Stimulated activated naive CD8-positive, alpha-beta T cell treated with anti-CD3 and anti-CD28 coated beads, Interleukin-15, Interleukin-2, amounts not matched to agents 100 ng/mL and 50 ng/mL, for 24 hours (primary cell): ENCODE data around the gene SLITRK1.

Source experiments
- H3K27ac Mint-ChIP-seq: one replicate; pipeline ENCODE4 v1.8.0; 2021; ENCODE audit warnings: mild to moderate bottlenecking, mixed read lengths
- H3K27me3 Mint-ChIP-seq: one replicate; pipeline ENCODE4 v1.8.0; 2021; ENCODE audit warnings: mixed read lengths
- H3K36me3 Mint-ChIP-seq: one replicate; pipeline ENCODE4 v1.8.0; 2021; ENCODE audit warnings: low read depth, mixed read lengths
- H3K4me1 Mint-ChIP-seq: one replicate; pipeline ENCODE4 v1.8.0; 2021; ENCODE audit warnings: low read depth, mixed read lengths
- H3K4me3 Mint-ChIP-seq: one replicate; pipeline ENCODE4 v1.8.0; 2021; ENCODE audit warnings: mild to moderate bottlenecking, mixed read lengths
- H3K9me3 Mint-ChIP-seq: one replicate; pipeline ENCODE4 v1.8.0; 2021; ENCODE audit warnings: mixed read lengths

Gene SLITRK1, protein sequence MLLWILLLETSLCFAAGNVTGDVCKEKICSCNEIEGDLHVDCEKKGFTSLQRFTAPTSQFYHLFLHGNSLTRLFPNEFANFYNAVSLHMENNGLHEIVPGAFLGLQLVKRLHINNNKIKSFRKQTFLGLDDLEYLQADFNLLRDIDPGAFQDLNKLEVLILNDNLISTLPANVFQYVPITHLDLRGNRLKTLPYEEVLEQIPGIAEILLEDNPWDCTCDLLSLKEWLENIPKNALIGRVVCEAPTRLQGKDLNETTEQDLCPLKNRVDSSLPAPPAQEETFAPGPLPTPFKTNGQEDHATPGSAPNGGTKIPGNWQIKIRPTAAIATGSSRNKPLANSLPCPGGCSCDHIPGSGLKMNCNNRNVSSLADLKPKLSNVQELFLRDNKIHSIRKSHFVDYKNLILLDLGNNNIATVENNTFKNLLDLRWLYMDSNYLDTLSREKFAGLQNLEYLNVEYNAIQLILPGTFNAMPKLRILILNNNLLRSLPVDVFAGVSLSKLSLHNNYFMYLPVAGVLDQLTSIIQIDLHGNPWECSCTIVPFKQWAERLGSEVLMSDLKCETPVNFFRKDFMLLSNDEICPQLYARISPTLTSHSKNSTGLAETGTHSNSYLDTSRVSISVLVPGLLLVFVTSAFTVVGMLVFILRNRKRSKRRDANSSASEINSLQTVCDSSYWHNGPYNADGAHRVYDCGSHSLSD

DNA sequence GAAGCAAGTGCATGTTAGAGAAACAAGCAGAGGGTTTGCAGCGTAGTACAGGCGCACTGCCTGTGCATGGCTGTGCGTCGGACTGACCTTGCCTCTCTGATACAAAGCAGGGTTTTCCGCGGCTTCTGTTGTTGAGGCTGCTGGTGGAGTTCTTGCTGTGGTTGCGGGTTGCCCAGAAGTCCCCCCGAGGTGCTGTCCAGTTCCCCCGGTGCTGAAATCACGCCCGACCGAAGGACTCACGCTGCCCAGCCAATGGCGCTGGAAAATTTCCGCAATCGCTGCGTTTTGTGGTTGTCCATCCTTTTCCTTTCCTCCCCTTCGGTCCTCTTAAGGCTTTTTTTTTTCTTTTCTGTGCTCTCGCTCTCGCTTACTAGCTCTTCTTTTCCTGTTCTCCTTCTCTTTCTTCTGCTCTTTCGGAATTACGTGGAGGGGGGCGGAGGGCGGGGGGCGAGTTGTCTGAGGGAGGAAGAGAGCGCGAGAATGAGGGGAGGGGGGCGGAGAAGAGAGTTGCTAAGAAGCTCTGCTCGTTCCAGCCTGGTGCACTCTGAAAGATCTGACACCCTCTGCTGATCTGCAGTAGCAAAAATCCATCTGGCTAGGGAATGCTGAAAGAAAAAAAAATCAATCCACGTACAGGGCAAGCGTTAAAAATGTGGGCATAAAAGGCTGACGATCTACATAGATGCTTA is at the start of gene SLITRK1:
Gene SLITRK1 (minus strand): TSS at position 558 of the 689 bp plus-strand sequence. CDS start 967 bp downstream, outside the sequence.
- Mint-ChIP-seq H3K9me3 (no peaks in the 10 kb centered on the region), H3K27me3 (peaks cover 69% of the 10 kb centered on the region), H3K4me1 (peaks cover 23% of the 10 kb centered on the region), H3K36me3 (peaks cover 4% of the 10 kb centered on the region), H3K4me3 (no peak within 1 kb of the TSS), H3K27ac (no peak within 1 kb of the TSS)

DNA sequence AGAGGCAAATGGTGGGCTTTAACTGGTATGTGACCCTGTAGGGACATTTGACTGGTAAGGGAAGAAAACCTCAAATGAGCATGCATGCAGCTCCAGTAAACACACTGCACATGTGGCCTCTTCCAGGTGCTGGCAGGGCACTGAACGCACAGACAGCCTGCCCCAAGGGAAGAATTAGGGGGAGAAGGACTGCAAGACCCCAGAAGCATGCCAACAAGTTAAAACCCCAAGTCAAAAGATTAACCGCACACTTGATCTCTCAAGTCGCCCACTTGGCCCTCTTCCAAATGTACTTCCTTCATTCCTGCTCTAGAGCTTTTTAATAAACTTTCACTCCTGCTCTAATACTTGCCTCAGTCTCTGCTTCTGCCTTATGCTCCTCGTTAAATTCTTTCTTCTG is 46.9 kb upstream of the SLITRK1 start:
- no peak overlapping the region for H3K4me3 Mint-ChIP-seq
- no peak overlapping the region for H3K27ac Mint-ChIP-seq
- H3K36me3 Mint-ChIP-seq, result no peaks in the 10 kb centered on the region
- H3K9me3 Mint-ChIP-seq, result no peaks in the 10 kb centered on the region
- H3K27me3 Mint-ChIP-seq, result peaks cover 6% of the 10 kb centered on the region
- no peaks in the 10 kb centered on the region for H3K4me1 Mint-ChIP-seq

DNA sequence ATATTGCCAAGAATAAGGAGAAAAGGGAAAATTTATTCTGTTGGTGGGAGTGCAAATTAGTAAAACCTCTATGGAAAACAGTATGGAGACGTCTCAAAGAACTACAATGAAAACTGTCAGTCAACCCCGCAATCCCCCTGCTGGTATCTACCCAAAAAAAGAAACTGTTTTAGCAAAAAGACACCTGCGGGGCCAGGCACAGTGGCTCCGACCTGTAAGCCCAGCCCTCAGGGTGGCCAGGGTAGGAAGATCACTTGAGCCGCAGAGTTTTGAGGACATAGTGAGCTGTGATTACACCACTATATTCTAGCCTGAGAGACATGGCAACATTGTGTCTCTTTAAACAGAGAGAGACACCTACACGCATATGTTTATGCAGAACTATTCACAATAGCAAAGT is 37.5 kb upstream of the SLITRK1 start:
- no peak overlapping the region for H3K4me3 Mint-ChIP-seq
- no peaks in the 10 kb centered on the region for H3K36me3 Mint-ChIP-seq
- no peak overlapping the region for H3K27ac Mint-ChIP-seq
- no peaks in the 10 kb centered on the region for H3K27me3 Mint-ChIP-seq
- H3K9me3 Mint-ChIP-seq, result no peaks in the 10 kb centered on the region
- no peaks in the 10 kb centered on the region for H3K4me1 Mint-ChIP-seq

DNA sequence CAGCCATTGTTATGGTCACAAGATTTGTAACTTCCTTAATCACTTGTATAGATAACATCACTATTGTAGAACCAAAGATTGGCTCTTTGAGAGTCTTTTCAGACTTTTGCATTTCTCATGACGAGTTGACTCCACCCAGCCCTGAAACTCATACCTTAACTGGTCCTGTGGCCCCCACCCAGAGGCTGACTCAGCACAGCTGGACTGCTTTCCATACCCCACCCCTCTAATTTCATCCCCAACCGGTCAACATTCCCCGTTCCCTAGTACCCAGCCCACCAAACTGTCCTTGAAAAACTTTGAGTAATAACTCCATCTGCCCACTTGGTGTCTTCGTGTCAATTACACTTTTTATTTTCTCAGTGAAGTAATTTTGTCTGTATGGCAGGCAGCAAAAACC is 32.1 kb upstream of the SLITRK1 start:
- Mint-ChIP-seq H3K4me3 (no peak overlapping the region), H3K9me3 (peaks cover 6% of the 10 kb centered on the region), H3K36me3 (no peaks in the 10 kb centered on the region), H3K27ac (no peak overlapping the region), H3K27me3 (no peaks in the 10 kb centered on the region), H3K4me1 (no peaks in the 10 kb centered on the region)

DNA sequence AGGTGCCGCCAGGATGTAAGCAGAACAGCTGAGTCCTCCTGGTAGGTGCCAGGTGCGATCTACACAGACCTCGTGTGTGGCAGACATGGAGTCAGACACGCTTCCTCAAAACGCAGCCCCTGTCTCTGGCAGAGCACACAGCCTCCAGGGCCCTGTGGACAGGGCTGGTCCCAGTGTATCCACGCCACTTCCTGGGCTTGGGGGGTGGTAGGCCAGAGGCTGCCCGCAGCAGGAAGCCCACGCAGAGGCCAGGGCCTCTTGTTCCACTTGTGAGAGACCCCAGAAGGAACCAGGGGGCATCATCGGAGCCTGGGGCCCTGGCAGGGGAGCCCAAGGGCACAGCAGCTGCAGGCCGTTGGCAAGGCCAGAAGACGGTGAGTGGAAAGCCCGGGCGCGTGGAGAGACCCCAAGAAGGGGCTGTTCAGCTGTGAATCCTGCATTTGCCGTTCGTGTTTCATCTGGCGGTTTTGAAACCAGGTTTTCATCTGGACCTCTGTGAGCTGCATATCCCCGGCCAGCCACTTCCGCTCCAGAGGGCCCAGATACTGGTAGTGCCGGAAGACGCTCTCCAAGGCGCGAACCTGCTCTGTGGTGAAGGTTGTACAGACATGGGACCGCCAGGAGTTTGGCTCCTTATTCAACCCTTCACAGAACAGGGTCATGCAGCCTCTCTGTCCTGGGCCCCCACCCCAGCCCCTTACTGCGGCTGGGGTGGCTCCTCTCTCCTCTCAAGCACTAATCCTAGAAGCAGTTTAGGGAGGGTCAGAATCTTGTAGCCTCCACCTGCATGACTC is 25.1 kb upstream of the SLITRK1 start:
- Mint-ChIP-seq H3K27ac (no peak overlapping the region), H3K9me3 (peaks cover 6% of the 10 kb centered on the region), H3K36me3 (no peaks in the 10 kb centered on the region), H3K27me3 (no peaks in the 10 kb centered on the region), H3K4me3 (no peak overlapping the region), H3K4me1 (no peaks in the 10 kb centered on the region)

DNA sequence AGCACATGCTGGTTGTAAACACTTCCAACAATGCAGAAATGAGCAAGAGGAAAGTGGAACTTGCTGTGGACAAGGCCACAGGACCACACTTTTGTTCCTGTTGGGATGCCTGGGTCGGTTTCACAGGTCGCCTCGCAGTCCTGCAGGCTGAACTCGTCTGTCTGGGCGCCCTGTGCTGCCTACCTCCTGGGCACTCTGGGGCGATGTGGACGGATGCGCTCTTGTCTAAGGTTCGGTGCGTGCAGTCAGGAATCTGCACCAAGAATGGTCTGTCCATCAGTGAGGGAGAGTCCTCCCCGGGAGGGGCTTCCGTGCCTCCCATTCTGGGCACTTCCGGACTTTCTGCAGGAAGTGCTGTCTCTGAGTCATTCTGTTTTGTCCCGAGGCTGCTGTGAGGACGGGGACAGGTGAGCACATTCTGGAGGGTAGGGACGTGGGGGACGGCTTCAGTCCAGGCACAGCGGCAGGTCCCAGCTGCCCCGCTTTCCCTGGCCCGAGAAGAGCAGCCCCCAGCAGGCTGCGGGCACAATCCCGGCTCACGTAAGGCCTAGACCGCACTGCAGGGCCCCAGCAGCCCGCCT is 24.1 kb upstream of the SLITRK1 start:
- Mint-ChIP-seq H3K36me3 (no peaks in the 10 kb centered on the region), H3K4me3 (no peak overlapping the region), H3K9me3 (no peaks in the 10 kb centered on the region), H3K27me3 (no peaks in the 10 kb centered on the region), H3K27ac (no peak overlapping the region), H3K4me1 (no peaks in the 10 kb centered on the region)

DNA sequence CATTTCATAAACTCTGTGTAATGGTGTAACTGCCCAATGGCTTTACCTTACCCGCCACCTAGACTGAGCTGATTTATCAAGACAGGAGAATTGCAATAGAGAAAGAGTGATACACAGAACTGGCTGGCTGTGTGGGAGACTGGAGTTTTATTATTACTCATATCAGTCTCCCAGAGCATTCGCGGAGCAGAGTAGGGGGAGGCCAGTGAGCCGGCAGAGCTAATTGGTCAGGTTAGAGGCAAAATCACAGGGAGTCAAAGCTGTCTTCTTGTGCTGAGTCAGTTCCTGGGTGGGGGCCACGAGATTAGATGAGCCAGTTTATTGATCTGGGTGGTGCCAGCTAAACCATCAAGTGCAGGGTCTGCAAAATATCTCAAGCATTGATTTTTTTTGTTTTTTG is 23.4 kb upstream of the SLITRK1 start:
- no peaks in the 10 kb centered on the region for H3K9me3 Mint-ChIP-seq
- H3K4me1 Mint-ChIP-seq, result no peaks in the 10 kb centered on the region
- no peak overlapping the region for H3K4me3 Mint-ChIP-seq
- no peaks in the 10 kb centered on the region for H3K27me3 Mint-ChIP-seq
- H3K36me3 Mint-ChIP-seq, result no peaks in the 10 kb centered on the region
- no peak overlapping the region for H3K27ac Mint-ChIP-seq

DNA sequence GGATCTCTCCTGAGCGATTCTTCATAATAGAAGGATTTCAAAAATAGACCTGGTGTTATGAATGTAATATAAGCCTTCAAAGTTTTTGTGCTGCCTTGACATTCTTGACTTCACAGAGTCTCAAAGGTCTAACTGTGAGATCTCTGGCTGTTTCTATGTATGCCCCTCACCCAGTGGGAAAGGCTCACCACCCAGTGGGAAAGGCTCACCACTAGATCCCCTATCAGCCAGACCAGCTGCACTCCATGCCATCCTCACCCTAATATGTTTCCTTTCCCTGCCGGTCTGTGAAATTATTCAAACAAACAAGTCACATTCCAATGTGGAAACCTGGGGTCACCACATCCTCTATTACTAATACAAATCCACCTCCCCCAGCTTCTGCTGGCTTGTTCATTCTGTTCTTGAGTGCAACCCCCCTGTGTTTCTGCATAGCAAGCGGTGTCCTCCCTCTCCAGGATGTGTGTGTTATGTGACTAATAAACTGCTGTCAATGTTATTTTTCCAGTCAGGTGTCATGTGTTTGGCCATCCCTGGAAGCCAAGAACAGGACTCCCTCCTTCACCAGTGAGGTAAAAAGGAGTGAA is 13.8 kb upstream of the SLITRK1 start:
- Mint-ChIP-seq H3K27me3 (no peaks in the 10 kb centered on the region), H3K4me1 (no peaks in the 10 kb centered on the region), H3K4me3 (no peak overlapping the region), H3K9me3 (no peaks in the 10 kb centered on the region), H3K36me3 (no peaks in the 10 kb centered on the region), H3K27ac (no peak overlapping the region)

DNA sequence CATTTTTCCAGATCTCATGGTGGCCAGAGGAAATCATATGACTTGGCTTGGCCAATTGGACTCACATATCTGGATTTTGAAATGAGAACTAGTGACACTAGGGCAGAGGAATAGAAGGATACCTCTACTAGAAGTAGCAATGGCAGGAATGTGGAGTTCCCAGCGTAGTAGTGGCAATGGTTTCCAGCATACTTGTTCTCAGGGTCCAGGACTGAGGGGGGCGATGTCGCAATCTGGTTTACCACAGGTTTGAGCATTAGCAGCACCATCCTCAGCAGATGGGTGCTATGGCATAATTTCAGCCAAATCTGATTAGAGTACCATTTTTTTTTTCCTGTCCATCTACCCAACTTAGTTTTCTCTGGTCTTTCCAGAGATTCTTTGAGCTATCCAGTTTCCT is 8.1 kb upstream of the SLITRK1 start:
- Mint-ChIP-seq H3K9me3 (no peaks in the 10 kb centered on the region), H3K4me1 (no peaks in the 10 kb centered on the region), H3K27me3 (no peaks in the 10 kb centered on the region), H3K27ac (no peak overlapping the region), H3K36me3 (no peaks in the 10 kb centered on the region), H3K4me3 (no peak overlapping the region)

DNA sequence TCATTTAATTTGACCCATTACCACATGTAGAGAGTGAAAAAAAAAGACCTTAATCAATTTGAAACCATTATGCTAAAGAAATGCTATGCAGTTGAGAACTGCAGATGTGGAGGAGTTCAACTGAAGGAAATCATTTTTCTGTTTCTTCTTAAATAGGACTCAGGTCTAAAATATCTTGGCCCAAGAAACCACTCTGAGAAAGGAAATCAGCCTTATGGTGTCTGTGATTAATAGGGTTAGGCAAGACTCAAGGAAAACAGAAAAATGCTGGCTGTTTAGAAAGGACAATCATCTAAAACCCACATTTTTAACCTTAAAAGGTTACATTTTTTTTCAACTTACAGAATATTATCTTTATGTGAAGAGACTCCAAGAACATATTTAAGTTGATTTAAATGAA is 1.9 kb upstream of the SLITRK1 start:
- H3K4me3 Mint-ChIP-seq, result no peak overlapping the region
- H3K36me3 Mint-ChIP-seq, result peaks cover 4% of the 10 kb centered on the region
- H3K27ac Mint-ChIP-seq, result no peak overlapping the region
- no peaks in the 10 kb centered on the region for H3K9me3 Mint-ChIP-seq
- H3K27me3 Mint-ChIP-seq, result peaks cover 53% of the 10 kb centered on the region
- H3K4me1 Mint-ChIP-seq, result peaks cover 20% of the 10 kb centered on the region

DNA sequence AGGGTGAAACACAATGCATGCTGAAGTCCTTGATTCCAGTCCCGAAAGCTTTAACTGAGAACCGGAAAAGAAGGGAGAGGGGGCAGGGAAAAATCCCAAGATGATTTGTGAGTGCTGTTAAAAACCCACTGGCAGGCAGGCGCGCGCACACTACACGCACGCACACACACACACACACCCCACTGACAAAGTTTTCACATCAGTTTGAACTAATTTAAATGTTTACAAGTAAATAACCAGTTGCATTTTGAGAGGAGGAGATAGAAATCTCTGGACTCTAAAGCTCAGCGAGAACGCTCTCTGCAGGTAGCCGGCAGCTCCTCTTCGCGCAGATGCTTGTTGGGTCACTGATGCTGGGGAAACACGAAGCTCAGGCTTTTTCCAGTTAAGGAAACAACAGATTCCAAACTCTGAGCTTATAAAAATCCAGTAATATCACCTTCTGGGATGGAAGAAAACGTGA is 818 bp upstream of the SLITRK1 start:
- peaks cover 4% of the 10 kb centered on the region for H3K36me3 Mint-ChIP-seq
- H3K27ac Mint-ChIP-seq, result no peak overlapping the region
- H3K27me3 Mint-ChIP-seq, result peaks cover 63% of the 10 kb centered on the region
- H3K4me1 Mint-ChIP-seq, result peaks cover 23% of the 10 kb centered on the region
- no peak overlapping the region for H3K4me3 Mint-ChIP-seq
- no peaks in the 10 kb centered on the region for H3K9me3 Mint-ChIP-seq

DNA sequence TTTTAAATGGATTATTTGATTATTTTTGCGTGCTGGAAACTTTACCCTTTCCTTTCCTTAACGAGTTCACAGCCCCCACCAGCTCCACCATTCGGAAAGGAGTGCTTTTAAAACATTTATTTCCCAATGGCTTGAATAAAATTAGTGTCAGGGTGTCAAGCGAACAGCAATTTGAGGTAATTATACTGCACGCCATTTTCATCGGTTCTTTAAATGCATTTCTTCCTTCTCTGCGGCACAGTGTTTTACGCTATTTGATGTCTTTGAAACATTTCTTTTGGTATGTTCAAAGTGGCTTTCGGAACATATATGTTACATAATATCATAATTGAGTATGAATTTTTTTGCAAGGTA is 309 bp upstream of the SLITRK1 start:
- Mint-ChIP-seq H3K4me1 (peaks cover 23% of the 10 kb centered on the region), H3K36me3 (peaks cover 4% of the 10 kb centered on the region), H3K4me3 (no peak overlapping the region), H3K9me3 (no peaks in the 10 kb centered on the region), H3K27me3 (peaks cover 67% of the 10 kb centered on the region), H3K27ac (no peak overlapping the region)

DNA sequence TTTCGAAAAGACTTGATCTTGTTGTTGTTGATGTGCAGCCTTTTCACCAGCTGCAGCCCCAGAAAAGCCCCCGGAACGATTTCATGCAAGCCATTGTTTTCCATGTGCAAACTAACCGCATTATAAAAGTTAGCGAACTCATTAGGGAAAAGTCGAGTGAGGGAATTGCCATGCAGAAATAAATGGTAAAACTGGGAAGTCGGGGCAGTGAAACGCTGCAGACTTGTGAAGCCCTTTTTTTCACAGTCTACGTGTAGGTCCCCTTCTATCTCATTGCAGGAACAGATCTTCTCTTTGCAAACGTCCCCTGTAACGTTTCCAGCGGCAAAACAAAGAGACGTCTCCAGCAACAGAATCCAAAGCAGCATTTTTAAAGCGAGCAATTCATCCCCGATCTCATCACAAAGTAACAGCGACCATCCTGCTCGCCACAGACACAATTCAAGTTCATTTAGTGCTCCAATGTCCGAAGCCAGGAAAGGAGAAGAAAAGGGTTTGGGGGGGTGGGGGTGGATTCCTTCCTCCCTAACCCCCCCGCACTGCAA is 1.1 kb downstream of the SLITRK1 start:
- peaks cover 69% of the 10 kb centered on the region for H3K27me3 Mint-ChIP-seq
- H3K27ac Mint-ChIP-seq, result no peak overlapping the region
- peaks cover 26% of the 10 kb centered on the region for H3K4me1 Mint-ChIP-seq
- no peaks in the 10 kb centered on the region for H3K9me3 Mint-ChIP-seq
- peaks cover 4% of the 10 kb centered on the region for H3K36me3 Mint-ChIP-seq
- no peak overlapping the region for H3K4me3 Mint-ChIP-seq
